Measurements from ENCODE around the gene GTPBP1. TPM values are rescaled to one million over a fixed set of nuclear protein-coding genes. Genes with fewer than 3 reads are reported as not detected.

GTPBP1 gene
- total RNA-seq, 1 experiment from 2014 or later = 108 TPM

- Histone ChIP-seq H3K18ac (ENCODE audit: insufficient read length, low read depth, low read length) (no peak overlapping the region), H3K56ac (ENCODE audit: insufficient read length, low read depth, low read length) (no peak overlapping the region), H3K9me3 (ENCODE audit: control insufficient read depth, low read depth, low read length) (peaks cover 5% of the 10 kb centered on the region), H3K79me1 (ENCODE audit: insufficient read depth, low read depth, low read length, poor library complexity, severe bottlenecking) (peaks cover 2% of the 10 kb centered on the region), H3K23me2 (ENCODE audit: insufficient read length, low read depth, low read length, poor library complexity, severe bottlenecking) (peaks cover 5% of the 10 kb centered on the region), H4K20me1 (ENCODE audit: control insufficient read depth, insufficient read depth, insufficient read length) (no peaks in the 10 kb centered on the region), H3K14ac (ENCODE audit: insufficient read depth, low read length) (no peak overlapping the region), H3K27ac (ENCODE audit: insufficient read length, low read depth, low read length) (no peak overlapping the region), H2BK5ac (ENCODE audit: insufficient read length, low read length) (no peak overlapping the region), H2BK120ac (ENCODE audit: low read depth, low read length, poor library complexity, severe bottlenecking) (no peak overlapping the region), H3K4ac (ENCODE audit: low read depth, low read length) (no peak overlapping the region), H4K8ac (replicated peaks; ENCODE audit: insufficient read length, low read depth, low read length) (no peak overlapping the region), H3T11ph (ENCODE audit: low read length) (no peak overlapping the region), H4K91ac (ENCODE audit: insufficient read length, low read depth, low read length) (no peak overlapping the region), H4K5ac (ENCODE audit: insufficient read length, low read depth, low read length) (no peak overlapping the region), H2AK5ac (ENCODE audit: insufficient read length, low read length) (no peak overlapping the region), H2BK15ac (ENCODE audit: low read depth, low read length) (no peak overlapping the region), H3K27me3 (ENCODE audit: insufficient read depth, low read length) (no peaks in the 10 kb centered on the region), H3K23ac (ENCODE audit: insufficient read length, low read depth, low read length) (no peak overlapping the region), H3K4me1 (ENCODE audit: insufficient read depth, low read length) (no peaks in the 10 kb centered on the region), H3K79me2 (ENCODE audit: insufficient read depth, low read length) (peaks cover 2% of the 10 kb centered on the region; the same call in 1 of the 2 replicates), H2AFZ (ENCODE audit: low read length) (no peak overlapping the region), H2BK20ac (ENCODE audit: low read depth, low read length, poor library complexity, severe bottlenecking) (no peak overlapping the region), H3K9ac (ENCODE audit: extremely low read depth, insufficient read length, low read length) (no peak overlapping the region), H2BK12ac (ENCODE audit: insufficient read length, low read depth, low read length) (no peak overlapping the region), H3K4me2 (ENCODE audit: insufficient read depth, insufficient read length, low read length) (no peak overlapping the region)
- peaks cover 10 to 14% of the 10 kb centered on the region in 2 experiments for H3K4me1 Mint-ChIP-seq
- H3K27me3 Mint-ChIP-seq (ENCODE audit: low read depth) = no peaks in the 10 kb centered on the region
- H3K36me3 Mint-ChIP-seq (ENCODE audit: insufficient read depth in 1 of 3, low read depth in 3 of 3) = peaks cover 37 to 87% (median 72%) of the 10 kb centered on the region in 3 experiments
- H3K4me3 Mint-ChIP-seq = no peak overlapping the region
- no CpG with 5 or more reads among the region's 1 CpG for WGBS (ENCODE audit: extremely low coverage, insufficient read length, low lambda C conversion rate)
- TF ChIP-seq CTCF (conservative IDR thresholded peaks at IDR 0.05) = no peak
- peaks cover 21 to 22% of the 10 kb centered on the region in 2 experiments for H3K9me3 Mint-ChIP-seq
- no peak for DNase-seq
- H3K27ac Mint-ChIP-seq = no peak overlapping the region
Observed at GRCh38 chr22:38685761-38686160, 20.0 kb upstream of the GTPBP1 start.

Measured in H9 (cell line).